ENCODE measurements around the gene MON1A.

- TF ChIP-seq GABPA (IDR thresholded peaks at IDR 0.05 in 1 of 2, conservative IDR thresholded peaks at IDR 0.05 in 1 of 2) (no peak), CTCF (IDR thresholded peaks at IDR 0.05; ENCODE audit: low read depth, low read length, missing input control) (no peak), REST (IDR thresholded peaks at IDR 0.05) (no peak), ATF3 (IDR thresholded peaks at IDR 0.05) (no peak), TAF1 (conservative IDR thresholded peaks at IDR 0.05) (no peak), HNF4A (conservative IDR thresholded peaks at IDR 0.05) (no peak)
These were observed 64.3 kb downstream of the MON1A start for GRCh38 chr3:49865198-49865784.

Measured in liver (tissue), 3 donors.